Measurements from ENCODE around the gene GPAM.

Gene GPAM

DNA sequence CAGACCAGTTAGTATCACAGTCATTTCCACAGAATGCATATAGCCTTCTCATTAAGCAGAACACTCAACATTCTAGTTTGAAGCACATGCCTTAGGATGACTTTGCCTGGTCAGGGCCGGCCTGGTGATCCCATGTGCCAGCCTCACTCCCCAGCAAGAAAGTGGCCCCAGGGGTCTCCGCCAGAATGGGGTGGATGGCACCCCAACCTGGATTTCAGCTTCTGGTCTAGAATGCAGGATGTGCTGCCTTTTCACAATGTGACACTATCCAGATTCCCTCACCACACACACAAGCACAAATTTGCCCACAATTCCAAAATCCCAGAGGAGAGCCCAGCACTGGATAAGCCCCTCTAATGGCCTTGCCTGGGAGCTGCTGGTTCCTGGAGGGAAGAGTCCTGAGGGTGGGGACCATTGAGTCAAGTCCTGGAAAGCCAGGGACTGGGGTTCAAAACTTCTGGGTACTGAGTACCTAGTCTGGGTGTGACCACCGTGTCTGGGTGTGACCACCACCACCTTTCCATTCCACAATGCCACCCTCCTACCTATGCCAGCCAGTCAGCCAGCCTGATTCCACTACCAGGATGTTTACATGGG is 41.5 kb upstream of the GPAM start:
- Histone ChIP-seq H3K4me1 (ENCODE audit: control insufficient read depth, insufficient read depth, low read length) (no peaks in the 10 kb centered on the region), H3K27me3 (ENCODE audit: control insufficient read depth, insufficient read depth, low read length) (no peaks in the 10 kb centered on the region), H3K36me3 (ENCODE audit: control insufficient read depth, insufficient read depth, low read length) (no peaks in the 10 kb centered on the region), H3K27ac (ENCODE audit: low read depth, low read length) (no peak overlapping the region), H3K4me3 (ENCODE audit: low read length) (no peak overlapping the region), H3K9ac (ENCODE audit: low read length) (no peak overlapping the region)

DNA sequence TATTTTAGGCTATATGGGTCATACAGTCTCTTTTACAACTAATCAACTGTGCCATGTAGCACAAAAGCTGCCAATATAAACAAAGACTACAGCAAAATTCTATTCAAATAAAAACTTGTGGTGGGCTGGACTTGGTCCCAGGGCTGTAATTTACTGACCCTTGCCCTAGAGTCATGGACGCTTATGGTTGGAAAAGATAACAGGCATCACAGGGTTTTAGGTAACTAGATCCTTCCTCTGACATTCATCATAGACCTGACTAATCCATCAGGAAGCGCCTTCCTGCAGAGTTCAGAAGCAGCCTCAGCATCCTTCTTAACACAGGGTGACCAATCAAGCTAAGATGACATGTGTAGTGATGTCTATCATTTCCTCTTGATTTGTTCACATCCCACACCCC is 40.2 kb upstream of the GPAM start:
- H3K36me3 ChIP-seq (ENCODE audit: control insufficient read depth, insufficient read depth, low read length) = no peaks in the 10 kb centered on the region
- H3K27me3 ChIP-seq (ENCODE audit: control insufficient read depth, insufficient read depth, low read length) = no peaks in the 10 kb centered on the region
- H3K9ac ChIP-seq (ENCODE audit: low read length) = no peak overlapping the region
- H3K4me3 ChIP-seq (ENCODE audit: low read length) = no peak overlapping the region
- H3K27ac ChIP-seq (ENCODE audit: low read depth, low read length) = no peak overlapping the region
- no peaks in the 10 kb centered on the region for H3K4me1 ChIP-seq (ENCODE audit: control insufficient read depth, insufficient read depth, low read length)

DNA sequence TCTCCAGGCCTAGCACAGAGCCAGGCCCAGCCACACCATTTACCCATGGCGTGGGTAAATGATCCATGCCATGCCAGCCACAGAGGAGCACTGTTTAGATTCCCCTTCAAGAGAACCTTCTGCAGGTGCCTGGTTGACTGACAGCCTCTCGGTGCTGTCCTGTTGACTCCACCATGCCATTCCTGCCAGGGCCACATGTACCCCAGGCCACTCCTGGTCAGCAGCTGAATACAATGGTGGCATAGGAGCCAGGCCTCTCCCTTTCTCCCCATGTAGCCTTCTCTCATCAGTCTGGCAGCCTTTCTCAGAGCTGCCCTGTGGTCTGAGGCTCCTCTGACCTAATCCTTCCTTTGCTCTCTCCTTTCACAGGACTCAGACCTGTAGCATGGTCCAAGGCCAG is 39.2 kb upstream of the GPAM start:
- Histone ChIP-seq H3K4me3 (ENCODE audit: low read length) (no peak overlapping the region), H3K27me3 (ENCODE audit: control insufficient read depth, insufficient read depth, low read length) (no peaks in the 10 kb centered on the region), H3K9ac (ENCODE audit: low read length) (no peak overlapping the region), H3K36me3 (ENCODE audit: control insufficient read depth, insufficient read depth, low read length) (no peaks in the 10 kb centered on the region), H3K4me1 (ENCODE audit: control insufficient read depth, insufficient read depth, low read length) (no peaks in the 10 kb centered on the region), H3K27ac (ENCODE audit: low read depth, low read length) (no peak overlapping the region)

DNA sequence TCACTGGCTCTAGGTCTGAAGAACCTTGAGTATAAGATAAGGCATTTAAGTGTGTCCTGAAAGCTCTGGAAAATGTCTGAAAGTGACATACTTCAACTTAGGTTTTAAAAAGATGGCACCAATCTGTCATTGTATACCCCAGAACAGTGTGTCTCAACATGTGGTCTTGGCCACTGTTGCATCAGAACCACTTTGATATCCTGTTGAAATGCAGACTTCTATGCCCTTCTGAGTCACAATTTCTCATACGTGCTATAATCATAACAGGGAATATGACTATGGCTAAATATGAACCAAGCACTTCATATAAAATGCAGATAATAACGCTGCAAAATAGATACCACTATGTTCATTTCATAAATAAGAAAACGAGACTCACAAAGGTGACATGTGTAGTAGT is 38.0 kb upstream of the GPAM start:
- H3K4me1 ChIP-seq (ENCODE audit: control insufficient read depth, insufficient read depth, low read length) = no peaks in the 10 kb centered on the region
- H3K9ac ChIP-seq (ENCODE audit: low read length) = no peak overlapping the region
- no peak overlapping the region for H3K27ac ChIP-seq (ENCODE audit: low read depth, low read length)
- H3K36me3 ChIP-seq (ENCODE audit: control insufficient read depth, insufficient read depth, low read length) = no peaks in the 10 kb centered on the region
- no peaks in the 10 kb centered on the region for H3K27me3 ChIP-seq (ENCODE audit: control insufficient read depth, insufficient read depth, low read length)
- H3K4me3 ChIP-seq (ENCODE audit: low read length) = no peak overlapping the region

DNA sequence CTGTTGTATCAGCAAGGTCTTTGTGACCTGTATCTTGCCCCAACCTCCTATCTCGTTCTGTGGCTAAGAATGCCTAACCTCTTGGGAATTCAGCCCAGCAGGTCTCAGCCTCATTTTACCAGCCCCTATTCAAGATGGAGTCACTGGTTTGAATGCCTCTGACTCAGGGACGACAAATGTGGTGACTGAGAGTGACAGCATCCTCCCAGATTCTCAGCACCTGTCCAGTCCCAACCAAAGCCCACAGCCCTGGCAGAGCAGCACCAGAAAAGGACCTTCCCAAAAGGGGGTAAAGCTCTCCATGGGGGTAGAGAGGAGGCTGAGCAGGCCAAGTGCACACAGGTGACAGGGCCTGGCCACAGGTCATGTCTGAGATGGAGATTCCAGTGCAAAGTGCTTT is 35.4 kb upstream of the GPAM start:
- Histone ChIP-seq H3K27ac (ENCODE audit: low read depth, low read length) (no peak overlapping the region), H3K4me3 (ENCODE audit: low read length) (no peak overlapping the region), H3K9ac (ENCODE audit: low read length) (no peak overlapping the region), H3K4me1 (ENCODE audit: control insufficient read depth, insufficient read depth, low read length) (no peaks in the 10 kb centered on the region), H3K27me3 (ENCODE audit: control insufficient read depth, insufficient read depth, low read length) (no peaks in the 10 kb centered on the region), H3K36me3 (ENCODE audit: control insufficient read depth, insufficient read depth, low read length) (no peaks in the 10 kb centered on the region)

DNA sequence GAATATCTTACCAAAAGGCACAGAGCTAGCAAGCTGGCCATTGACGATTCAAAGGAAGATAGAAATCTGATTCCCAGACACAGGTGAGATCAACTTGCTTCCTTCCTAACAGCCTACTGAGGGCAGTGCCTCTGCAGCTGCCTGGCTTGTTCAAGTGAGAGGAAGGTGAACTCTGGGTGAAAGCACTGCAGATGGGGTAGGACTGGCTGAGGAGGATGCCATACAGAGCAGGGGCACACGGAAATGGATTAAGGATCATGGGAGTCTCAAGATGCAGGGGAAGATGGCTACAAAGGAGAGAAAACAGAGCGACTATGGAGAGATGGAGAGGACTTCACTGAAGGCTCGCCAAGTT is 34.4 kb upstream of the GPAM start:
- no peaks in the 10 kb centered on the region for H3K36me3 ChIP-seq (ENCODE audit: control insufficient read depth, insufficient read depth, low read length)

DNA sequence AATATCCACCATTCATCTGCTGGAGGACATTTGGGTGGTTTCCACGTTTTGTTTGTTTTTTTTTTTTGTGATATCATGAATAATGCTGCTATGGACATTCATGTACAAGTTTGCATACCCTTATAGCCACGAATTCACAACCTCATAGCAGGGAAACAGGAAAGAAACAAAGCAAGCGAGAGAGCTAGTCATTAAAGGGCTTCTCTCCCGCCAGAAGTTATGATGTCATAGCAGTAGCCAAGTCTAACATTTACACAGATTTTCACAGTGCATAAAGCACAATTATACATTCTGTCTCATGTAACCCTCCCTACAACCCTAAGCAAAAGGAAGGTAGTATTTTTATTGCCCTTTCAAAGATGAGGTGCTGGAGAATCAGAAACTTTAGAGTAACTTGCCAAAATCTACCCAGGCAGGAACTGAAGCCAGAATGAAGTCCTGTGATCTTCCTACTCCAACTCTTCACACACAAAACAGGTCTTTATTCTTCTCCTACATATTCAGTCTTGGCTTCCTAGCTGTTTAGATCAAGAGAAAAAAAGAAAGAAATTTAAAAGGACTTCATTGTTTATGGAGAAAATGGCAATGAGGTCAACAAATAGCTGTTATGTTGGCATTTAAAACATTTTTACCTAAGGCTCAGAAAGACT is 33.9 kb upstream of the GPAM start:
- no peak overlapping the region for H3K9ac ChIP-seq (ENCODE audit: low read length)
- H3K36me3 ChIP-seq (ENCODE audit: control insufficient read depth, insufficient read depth, low read length) = no peaks in the 10 kb centered on the region

More for the DNA sequence above, 34.4 kb upstream of the GPAM start:
- no peaks in the 10 kb centered on the region for H3K27me3 ChIP-seq (ENCODE audit: control insufficient read depth, insufficient read depth, low read length)
- no peaks in the 10 kb centered on the region for H3K4me1 ChIP-seq (ENCODE audit: control insufficient read depth, insufficient read depth, low read length)
- no peak overlapping the region for H3K9ac ChIP-seq (ENCODE audit: low read length)
- no peak overlapping the region for H3K27ac ChIP-seq (ENCODE audit: low read depth, low read length)
- H3K4me3 ChIP-seq (ENCODE audit: low read length) = no peak overlapping the region

DNA sequence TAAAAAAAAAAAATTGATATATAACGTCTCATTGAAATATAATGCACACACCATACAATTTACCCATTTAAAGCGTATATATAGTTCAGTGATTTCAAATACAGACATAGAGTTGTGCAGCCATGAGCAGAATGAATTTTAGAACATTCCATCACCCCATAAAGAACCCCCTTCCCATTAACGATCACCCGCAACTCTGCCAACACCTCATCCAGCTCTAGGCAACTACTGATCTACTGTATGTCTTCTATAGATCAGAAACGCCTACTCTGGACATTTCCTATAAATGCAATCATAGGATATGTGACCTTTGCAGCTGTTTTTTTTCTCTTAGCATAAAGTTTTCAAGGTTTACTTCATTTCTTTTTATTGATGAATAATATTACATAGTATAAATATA is 33.4 kb upstream of the GPAM start:
- H3K27me3 ChIP-seq (ENCODE audit: control insufficient read depth, insufficient read depth, low read length) = no peaks in the 10 kb centered on the region
- no peaks in the 10 kb centered on the region for H3K36me3 ChIP-seq (ENCODE audit: control insufficient read depth, insufficient read depth, low read length)
- no peak overlapping the region for H3K9ac ChIP-seq (ENCODE audit: low read length)
- no peak overlapping the region for H3K4me3 ChIP-seq (ENCODE audit: low read length)
- H3K27ac ChIP-seq (ENCODE audit: low read depth, low read length) = no peak overlapping the region
- no peaks in the 10 kb centered on the region for H3K4me1 ChIP-seq (ENCODE audit: control insufficient read depth, insufficient read depth, low read length)

More for the DNA sequence above, 33.9 kb upstream of the GPAM start:
- H3K4me3 ChIP-seq (ENCODE audit: low read length) = no peak overlapping the region
- H3K4me1 ChIP-seq (ENCODE audit: control insufficient read depth, insufficient read depth, low read length) = no peaks in the 10 kb centered on the region
- no peak overlapping the region for H3K27ac ChIP-seq (ENCODE audit: low read depth, low read length)
- no peaks in the 10 kb centered on the region for H3K27me3 ChIP-seq (ENCODE audit: control insufficient read depth, insufficient read depth, low read length)

DNA sequence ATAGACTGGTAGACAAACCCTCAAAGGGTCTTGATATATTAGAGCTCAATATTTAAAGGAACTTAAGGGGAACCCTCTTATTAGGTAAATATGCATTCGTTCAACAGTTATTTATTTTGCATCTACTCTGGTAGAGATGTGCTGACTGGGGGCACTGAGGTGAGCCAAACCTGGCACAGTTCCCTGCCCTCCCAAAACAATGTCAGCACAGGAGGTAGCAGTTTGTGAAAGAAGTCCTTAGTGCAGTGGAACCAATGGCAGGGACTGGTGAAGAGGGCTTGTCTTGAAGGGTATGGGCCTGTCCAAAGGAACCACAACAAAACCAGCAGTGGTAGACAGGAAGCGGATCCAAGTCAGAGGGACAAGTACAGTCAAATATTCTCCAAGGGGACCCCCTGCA is 32.6 kb upstream of the GPAM start:
- H3K9ac ChIP-seq (ENCODE audit: low read length) = no peak overlapping the region

DNA sequence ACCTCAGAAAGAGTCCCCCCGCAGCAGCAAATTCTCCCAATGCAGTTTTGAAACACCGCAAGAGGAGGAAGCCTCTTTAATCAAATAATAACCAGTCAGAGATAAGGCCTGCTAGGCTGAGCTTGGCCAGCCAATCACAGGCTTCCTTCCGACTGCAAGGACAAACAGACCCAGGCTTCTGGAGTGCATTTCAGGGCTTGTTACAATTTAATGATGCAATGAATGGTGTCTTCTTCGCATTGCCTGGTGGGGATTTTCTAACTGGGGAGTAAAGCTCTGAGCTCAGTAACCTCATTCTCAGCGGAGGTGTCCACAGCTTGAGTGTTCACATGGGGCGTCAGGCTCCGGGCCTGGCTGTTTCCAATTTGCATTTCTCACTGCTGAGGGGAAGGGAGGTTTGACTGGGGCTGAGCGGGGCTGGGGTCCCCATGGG is 31.8 kb upstream of the GPAM start:
- Histone ChIP-seq H3K36me3 (ENCODE audit: control insufficient read depth, insufficient read depth, low read length) (no peaks in the 10 kb centered on the region), H3K4me3 (ENCODE audit: low read length) (no peak overlapping the region), H3K27me3 (ENCODE audit: control insufficient read depth, insufficient read depth, low read length) (no peaks in the 10 kb centered on the region), H3K27ac (ENCODE audit: low read depth, low read length) (no peak overlapping the region), H3K4me1 (ENCODE audit: control insufficient read depth, insufficient read depth, low read length) (no peaks in the 10 kb centered on the region), H3K9ac (ENCODE audit: low read length) (no peak overlapping the region)

More for the DNA sequence above, 32.6 kb upstream of the GPAM start:
- Histone ChIP-seq H3K36me3 (ENCODE audit: control insufficient read depth, insufficient read depth, low read length) (no peaks in the 10 kb centered on the region), H3K4me3 (ENCODE audit: low read length) (no peak overlapping the region), H3K27me3 (ENCODE audit: control insufficient read depth, insufficient read depth, low read length) (no peaks in the 10 kb centered on the region), H3K4me1 (ENCODE audit: control insufficient read depth, insufficient read depth, low read length) (no peaks in the 10 kb centered on the region), H3K27ac (ENCODE audit: low read depth, low read length) (no peak overlapping the region)

DNA sequence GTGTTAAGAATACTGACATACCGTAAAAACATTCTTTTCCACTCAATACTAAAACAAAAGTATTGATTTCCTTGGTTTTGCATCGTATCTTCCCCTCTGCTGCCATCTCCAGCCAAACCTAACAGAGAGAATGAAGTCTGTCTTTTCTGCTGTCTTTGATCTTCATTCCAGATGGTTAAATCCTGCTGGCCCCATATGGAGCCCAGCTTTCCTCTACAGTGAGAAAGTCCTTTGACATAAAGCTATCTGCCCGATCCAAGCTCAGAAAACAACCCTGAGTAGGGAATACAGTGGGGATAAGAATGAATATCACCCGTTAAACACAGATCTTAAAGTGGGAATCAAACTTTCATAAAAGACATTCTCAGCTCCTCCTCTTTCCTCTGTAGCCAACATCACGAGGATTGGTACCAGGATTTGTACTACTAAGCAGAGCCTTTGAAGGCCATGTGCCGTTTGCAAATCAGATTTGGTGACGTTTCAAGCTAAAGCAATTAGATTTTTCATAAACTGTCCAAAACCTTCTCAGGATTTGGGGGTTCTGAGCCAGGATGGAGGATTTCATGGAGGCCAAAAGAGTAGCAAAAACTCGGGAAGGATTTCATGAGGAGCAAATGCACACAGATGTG is 30.8 kb upstream of the GPAM start:
- no peaks in the 10 kb centered on the region for H3K27me3 ChIP-seq (ENCODE audit: control insufficient read depth, insufficient read depth, low read length)
- no peaks in the 10 kb centered on the region for H3K4me1 ChIP-seq (ENCODE audit: control insufficient read depth, insufficient read depth, low read length)
- no peak overlapping the region for H3K9ac ChIP-seq (ENCODE audit: low read length)
- no peak overlapping the region for H3K27ac ChIP-seq (ENCODE audit: low read depth, low read length)
- no peaks in the 10 kb centered on the region for H3K36me3 ChIP-seq (ENCODE audit: control insufficient read depth, insufficient read depth, low read length)
- H3K4me3 ChIP-seq (ENCODE audit: low read length) = no peak overlapping the region

DNA sequence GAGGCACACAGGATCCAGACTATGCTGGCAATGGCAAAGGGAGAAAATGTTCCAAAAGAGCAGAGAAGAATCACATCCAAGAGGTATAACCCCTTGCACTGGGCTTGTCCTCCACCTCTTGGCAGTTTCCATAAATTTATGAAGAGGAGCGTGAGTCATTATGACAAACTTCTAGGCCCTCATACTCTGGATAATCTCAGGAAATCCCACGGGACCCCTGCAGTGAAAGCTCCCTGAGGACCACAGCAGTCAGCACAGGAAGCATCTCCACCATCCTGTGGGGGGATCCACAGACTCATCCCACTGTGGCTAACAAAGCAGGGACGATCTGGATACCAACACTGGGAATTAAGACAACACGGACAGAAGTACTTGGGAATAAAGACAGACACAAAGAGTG is 30.3 kb upstream of the GPAM start:
- Histone ChIP-seq H3K9ac (ENCODE audit: low read length) (no peak overlapping the region), H3K27ac (ENCODE audit: low read depth, low read length) (no peak overlapping the region), H3K4me3 (ENCODE audit: low read length) (no peak overlapping the region)

More for the DNA sequence above, 30.3 kb upstream of the GPAM start:
- Histone ChIP-seq H3K36me3 (ENCODE audit: control insufficient read depth, insufficient read depth, low read length) (no peaks in the 10 kb centered on the region), H3K4me1 (ENCODE audit: control insufficient read depth, insufficient read depth, low read length) (peaks cover 1% of the 10 kb centered on the region), H3K27me3 (ENCODE audit: control insufficient read depth, insufficient read depth, low read length) (no peaks in the 10 kb centered on the region)

All from rectal smooth muscle tissue (tissue), 1 donor.